CD4-positive, alpha-beta T cell (primary cell): ENCODE measurements around the gene MYO1C. TPM values are rescaled to one million over a fixed set of nuclear protein-coding genes. Genes with fewer than 3 reads are reported as not detected.
A peak's percentile ranks its signal among the peaks of the same experiment; 100 is the strongest.
"Not testable (repeated sequence)": the region's sequence is repeated elsewhere in the genome, so short reads cannot be mapped to it uniquely, and the experiment has no call there.

ENCODE experiments used
- ATAC-seq: fragments of 200-7000 bp; cut with Tn5 transposase; one replicate; pipeline ENCODE4 v1.10.0; 2022; ENCODE audit warnings: mild to moderate bottlenecking; ENCODE audit not compliant: poor library complexity
- CTCF ChIA-PET: fragments of 350-600 bp; sonication (Branson Sonifier 250); formaldehyde crosslinking; loops from one replicate; lab custom pipeline; 2021; ENCODE audit warnings: antibody characterized with exemption, inconsistent platforms; lab: Charles Lee
- POLR2A ChIA-PET: fragments of 350-600 bp; sonication (Branson Sonifier 250); formaldehyde crosslinking; loops from one replicate; lab custom pipeline; 2021; ENCODE audit warnings: antibody characterized with exemption, inconsistent platforms; lab: Charles Lee
- DNase-seq, 14 experiments: peaks; one replicate each; pipeline ENCODE4 v3.0.0-alpha.2; 2013 to 2020; ENCODE audit warnings: mixed read lengths in 2 of 14
- H3K27ac ChIP-seq, 2 donors: one replicate each; pipeline versions ENCODE4 v1.5.1 to v1.7.0; 2013; ENCODE audit warnings: low read length in 2 of 2, low read depth in 1 of 2, mild to moderate bottlenecking in 1 of 2
- H3K27me3 ChIP-seq, 2 experiments: 1 replicate in 1 of 2; 2 replicates in 1 of 2; pipeline versions ENCODE4 v1.6.1 to v1.7.0; 2013; ENCODE audit warnings: low read length in 2 of 2, control low read depth in 1 of 2, mild to moderate bottlenecking in 1 of 2, moderate library complexity in 1 of 2; ENCODE audit not compliant: insufficient read depth in 2 of 2, control insufficient read depth in 1 of 2
- H3K36me3 ChIP-seq: one replicate; pipeline ENCODE4 v1.6.1; 2013; ENCODE audit warnings: low read length, control low read depth; ENCODE audit not compliant: insufficient read depth
- H3K4me1 ChIP-seq: one replicate; pipeline ENCODE4 v1.6.1; 2013; ENCODE audit warnings: low read length, control low read depth; ENCODE audit not compliant: insufficient read depth
- H3K4me3 ChIP-seq: one replicate; pipeline ENCODE4 v1.5.1; 2013; ENCODE audit warnings: mild to moderate bottlenecking, low read length, moderate library complexity
- H3K9me3 ChIP-seq, 2 experiments: 1 replicate in 1 of 2; 2 replicates in 1 of 2; pipeline versions ENCODE4 v1.6.1 to v1.7.0; 2013; ENCODE audit warnings: low read length in 2 of 2, mild to moderate bottlenecking in 2 of 2, control low read depth in 1 of 2, moderate library complexity in 1 of 2; ENCODE audit not compliant: control insufficient read depth in 1 of 2, insufficient read depth in 1 of 2
- H3K27ac Mint-ChIP-seq: one replicate; pipeline ENCODE4 v1.8.0; 2020; ENCODE audit warnings: mixed read lengths
- H3K27me3 Mint-ChIP-seq: one replicate; pipeline ENCODE4 v1.8.0; 2021; ENCODE audit warnings: mixed read lengths
- H3K36me3 Mint-ChIP-seq: one replicate; pipeline ENCODE4 v1.8.0; 2021; ENCODE audit warnings: low read depth, mixed read lengths
- H3K4me1 Mint-ChIP-seq: one replicate; pipeline ENCODE4 v1.8.0; 2021; ENCODE audit warnings: low read depth, mixed read lengths
- H3K4me3 Mint-ChIP-seq: one replicate; pipeline ENCODE4 v1.8.0; 2020; ENCODE audit warnings: mild to moderate bottlenecking, mixed read lengths
- H3K9me3 Mint-ChIP-seq: one replicate; pipeline ENCODE4 v1.8.0; 2020; ENCODE audit warnings: mixed read lengths
- intact Hi-C, 2 experiments: fragments of 100-400 bp; cut with DNase I in 1 of 2; cut with micrococcal nuclease in 1 of 2; formaldehyde crosslinking; loops; one replicate each; pipeline versions ENCODE4 v1.15.1 to v1.9.0; 2023 to 2025; cut with DNase I, micrococcal nuclease
- total RNA-seq, 174 experiments: library from RNA in 2 of 174; stranded (reverse) in 2 of 174; gene quantifications; one replicate each; pipeline ENCODE4 v1.2.3 and lab custom pipeline; 2021 to 2026
- TF ChIP-seq, protein P1 (sequence below): fragments of 200-600 bp; IDR thresholded peaks from one replicate; pipeline ENCODE4 v1.8.0; 2022; ENCODE audit warnings: antibody characterized with exemption, mild to moderate bottlenecking

Gene MYO1C
- total RNA-seq, 2 experiments from 2014 or later, result 21.0 to 24.7 TPM

- no peaks in the 10 kb centered on the region for H3K27me3 ChIP-seq
- peak within 1 kb of the TSS; percentile 81 for H3K27ac Mint-ChIP-seq
- peaks cover 54% of the 10 kb centered on the region for H3K4me1 ChIP-seq
- no peaks in the 10 kb centered on the region for H3K27me3 Mint-ChIP-seq
- H3K27ac ChIP-seq, result peak within 1 kb of the TSS; percentile 88 to 91
- H3K9me3 Mint-ChIP-seq, result no peaks in the 10 kb centered on the region
- H3K4me3 Mint-ChIP-seq, result peak within 1 kb of the TSS; percentile 96
- intact Hi-C loops, result loop anchor here (1.0 to 10.0 kb wide), 6 partner anchors 30 to 169 kb away; partner anchors contain the start of genes INPP5K (in 2 of the 2), MYO1C (in 1 of the 2) and SLC43A2 (in 1 of the 2)
- peaks cover 8% of the 10 kb centered on the region for H3K36me3 ChIP-seq
- ATAC-seq (peak; percentile 91), DNase-seq (peak; percentile 95 to 99 (median 99))
- TF ChIP-seq, protein P1, sequence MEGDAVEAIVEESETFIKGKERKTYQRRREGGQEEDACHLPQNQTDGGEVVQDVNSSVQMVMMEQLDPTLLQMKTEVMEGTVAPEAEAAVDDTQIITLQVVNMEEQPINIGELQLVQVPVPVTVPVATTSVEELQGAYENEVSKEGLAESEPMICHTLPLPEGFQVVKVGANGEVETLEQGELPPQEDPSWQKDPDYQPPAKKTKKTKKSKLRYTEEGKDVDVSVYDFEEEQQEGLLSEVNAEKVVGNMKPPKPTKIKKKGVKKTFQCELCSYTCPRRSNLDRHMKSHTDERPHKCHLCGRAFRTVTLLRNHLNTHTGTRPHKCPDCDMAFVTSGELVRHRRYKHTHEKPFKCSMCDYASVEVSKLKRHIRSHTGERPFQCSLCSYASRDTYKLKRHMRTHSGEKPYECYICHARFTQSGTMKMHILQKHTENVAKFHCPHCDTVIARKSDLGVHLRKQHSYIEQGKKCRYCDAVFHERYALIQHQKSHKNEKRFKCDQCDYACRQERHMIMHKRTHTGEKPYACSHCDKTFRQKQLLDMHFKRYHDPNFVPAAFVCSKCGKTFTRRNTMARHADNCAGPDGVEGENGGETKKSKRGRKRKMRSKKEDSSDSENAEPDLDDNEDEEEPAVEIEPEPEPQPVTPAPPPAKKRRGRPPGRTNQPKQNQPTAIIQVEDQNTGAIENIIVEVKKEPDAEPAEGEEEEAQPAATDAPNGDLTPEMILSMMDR, result no peak
- H3K36me3 Mint-ChIP-seq, result peaks cover 25% of the 10 kb centered on the region
- peak within 1 kb of the TSS; percentile 80 for H3K4me3 ChIP-seq
- ChIA-PET CTCF (interaction anchor here (2.4 to 3.2 kb wide), 2 partner anchors 60 to 91 kb away, joined by 13 to 17 read pairs; partner anchors contain the start of gene INPP5K), POLR2A (interaction anchor here (0.7 to 2.0 kb wide), 12 partner anchors 9 to 174 kb away, joined by 3 to 25 read pairs (median 3); partner anchors contain the start of genes INPP5K, MYO1C and YWHAE)
- peaks cover 51% of the 10 kb centered on the region for H3K4me1 Mint-ChIP-seq
- H3K9me3 ChIP-seq, result no peaks in the 10 kb centered on the region
These were observed 36.5 kb downstream of the MYO1C start, which contains the start of gene CRK for GRCh38 chr17:1455797-1456599. CRK (minus strand) TSS chr17:1456232; CDS start chr17:1456117, 115 bp downstream.

GRCh38 chr17:1455291-1455796, 37.1 kb downstream of the MYO1C start:
- Mint-ChIP-seq H3K9me3 (no peaks in the 10 kb centered on the region), H3K4me1 (peaks cover 50% of the 10 kb centered on the region), H3K4me3 (peak overlapping the region; percentile 96), H3K36me3 (peaks cover 25% of the 10 kb centered on the region), H3K27me3 (no peaks in the 10 kb centered on the region), H3K27ac (peak overlapping the region; percentile 81)
- Histone ChIP-seq H3K36me3 (peaks cover 8% of the 10 kb centered on the region), H3K4me1 (peaks cover 48% of the 10 kb centered on the region), H3K9me3 (no peaks in the 10 kb centered on the region), H3K4me3 (peak overlapping the region; percentile 80), H3K27me3 (no peaks in the 10 kb centered on the region), H3K27ac (peak overlapping the region; percentile 88 to 91)
- POLR2A ChIA-PET, result interaction anchor here (0.7 to 2.0 kb wide), 11 partner anchors 8 to 175 kb away, joined by 3 to 25 read pairs (median 3); partner anchors contain the start of genes INPP5K and MYO1C
- intact Hi-C loops, result loop anchor here (5.0 to 10.0 kb wide), 3 partner anchors 37 to 169 kb away; partner anchors contain the start of genes MYO1C (in 1 of the 2) and SLC43A2 (in 1 of the 2)
- CTCF ChIA-PET, result interaction anchor here (2.4 to 3.2 kb wide), 2 partner anchors 61 to 90 kb away, joined by 13 to 17 read pairs; partner anchors contain the start of gene INPP5K
- ATAC-seq (no peak), DNase-seq (peak in 11 of 14 experiments; percentile 10 to 66 (median 22))
- TF ChIP-seq, protein P1, result peak; percentile 28

DNA sequence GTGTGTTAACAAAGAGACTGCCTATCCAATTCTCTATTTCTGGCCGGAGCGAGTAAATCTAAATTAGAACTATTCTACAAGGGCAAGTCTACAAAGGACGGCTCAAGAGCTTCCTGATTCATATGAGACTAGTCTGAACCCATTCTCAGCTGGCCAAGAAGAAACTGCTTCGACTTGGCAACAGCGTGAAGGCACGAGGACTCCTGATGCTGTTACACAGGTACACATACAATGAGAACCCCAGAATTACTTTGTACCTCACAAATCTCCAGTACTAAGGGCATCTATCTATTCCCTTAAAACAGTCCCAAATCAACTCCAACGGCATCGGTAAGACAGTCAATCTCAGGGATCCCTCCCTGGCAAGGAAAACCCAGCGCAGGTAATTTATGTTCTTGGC, 37.9 kb downstream of the MYO1C start:
- peaks cover 46% of the 10 kb centered on the region for H3K4me1 ChIP-seq
- intact Hi-C loops, result loop anchor here in 1 of 2 experiments (5.0 to 10.0 kb wide), 2 partner anchors 87 to 170 kb away; partner anchors contain the start of gene SLC43A2
- H3K27me3 ChIP-seq, result no peaks in the 10 kb centered on the region
- Mint-ChIP-seq H3K4me3 (peak overlapping the region; percentile 96), H3K9me3 (no peaks in the 10 kb centered on the region), H3K27me3 (no peaks in the 10 kb centered on the region), H3K27ac (peak overlapping the region; percentile 81), H3K4me1 (peaks cover 44% of the 10 kb centered on the region), H3K36me3 (peaks cover 27% of the 10 kb centered on the region)
- no peak overlapping the region for H3K27ac ChIP-seq
- DNase-seq (no peak), ATAC-seq (no peak)
- POLR2A ChIA-PET, result no interaction called here
- TF ChIP-seq, protein P1, result no peak
- H3K36me3 ChIP-seq, result peaks cover 8% of the 10 kb centered on the region
- H3K9me3 ChIP-seq, result no peaks in the 10 kb centered on the region
- CTCF ChIA-PET, result interaction anchor here (1.0 to 3.2 kb wide), 2 partner anchors 61 to 89 kb away, joined by 4 to 17 read pairs; partner anchors contain the start of gene INPP5K
- peak overlapping the region; percentile 80 for H3K4me3 ChIP-seq

GRCh38 chr17:1453694-1454093, 38.8 kb downstream of the MYO1C start:
- H3K36me3 Mint-ChIP-seq, result peaks cover 35% of the 10 kb centered on the region
- H3K27me3 Mint-ChIP-seq, H3K27ac ChIP-seq, H3K36me3 ChIP-seq, H3K9me3 Mint-ChIP-seq, POLR2A ChIA-PET, ATAC-seq, H3K27me3 ChIP-seq, H3K4me3 ChIP-seq, H3K9me3 ChIP-seq, DNase-seq: not testable (repeated sequence)
- peaks cover 52% of the 10 kb centered on the region for H3K4me1 ChIP-seq
- H3K4me1 Mint-ChIP-seq, result peaks cover 52% of the 10 kb centered on the region
- CTCF ChIA-PET, result interaction anchor here (1.0 to 1.9 kb wide), 2 partner anchors 62 to 88 kb away, joined by 4 to 5 read pairs; no protein-coding TSS in a partner anchor
- peak overlapping the region; percentile 52 for H3K27ac Mint-ChIP-seq
- H3K4me3 Mint-ChIP-seq, result peak overlapping the region; percentile 75
- intact Hi-C loops, result loop anchor here in 1 of 2 experiments (5.0 to 10.0 kb wide), 2 partner anchors 86 to 171 kb away; partner anchors contain the start of gene SLC43A2
